Left lung (tissue), 10 donors: ENCODE results near the gene SS18L1. TPM values are rescaled to one million over a fixed set of nuclear protein-coding genes. Genes with fewer than 3 reads are reported as not detected.

Source experiments
- ATAC-seq: fragments of 200-7000 bp; cut with Tn5 transposase; one replicate; pipeline ENCODE4 v1.9.1; 2020; ENCODE audit warnings: moderate library complexity
- DNase-seq, 4 donors: peaks; one replicate each; pipeline ENCODE4 v3.0.0-alpha.2; 2013 to 2020
- H3K27ac ChIP-seq, 2 donors: fragments of 200-600 bp; sonication (generic) in 1 of 2; one replicate each; pipeline versions ENCODE4 v1.5.0 to v1.8.0; 2020 to 2021
- H3K27me3 ChIP-seq, 2 donors: fragments of 200-600 bp; sonication (generic) in 1 of 2; one replicate each; pipeline versions ENCODE4 v1.5.0 to v1.8.0; 2020 to 2021
- H3K36me3 ChIP-seq, 2 donors: fragments of 200-600 bp; sonication (generic) in 1 of 2; one replicate each; pipeline versions ENCODE4 v1.5.0 to v1.8.0; 2020 to 2021
- H3K4me1 ChIP-seq, 2 donors: fragments of 200-600 bp; one replicate each; pipeline ENCODE4 v1.8.0; 2021
- H3K4me3 ChIP-seq, 2 donors: fragments of 200-600 bp; sonication (generic) in 1 of 2; one replicate each; pipeline versions ENCODE4 v1.5.0 to v1.8.0; 2020 to 2021; ENCODE audit warnings: mild to moderate bottlenecking in 1 of 2
- H3K9me3 ChIP-seq, 2 donors: fragments of 200-600 bp; sonication (generic) in 1 of 2; one replicate each; pipeline versions ENCODE4 v1.5.0 to v1.8.0; 2020 to 2021
- intact Hi-C, 2 donors: fragments of 100-400 bp; cut with DNase I; formaldehyde crosslinking; loops; one replicate each; pipeline versions ENCODE4 v1.11.2 to v1.14.2; 2022
- polyA plus RNA-seq, 6 donors: library from polyadenylated mRNA; unstranded; fragments of 120-200 nt; gene quantifications; one replicate each; pipeline ENCODE4 v1.2.1, GENCODE V29; 2013; ENCODE audit not compliant: insufficient read length in 6 of 6
- total RNA-seq, 2 donors: library from RNA; stranded (reverse); fragmentation: NEBNext Ultra II Directional; extraction: Animal tissue kit (Norgen Biotek cat#: 25700); gene quantifications; one replicate each; pipeline ENCODE4 v1.2.1, GENCODE V29; 2021
- TF ChIP-seq, protein P1 (sequence below), 2 donors: fragments of 200-600 bp; sonication (generic) in 1 of 2; IDR thresholded peaks; one replicate each; pipeline versions ENCODE4 v1.5.0 to v1.8.0; 2021; ENCODE audit warnings: antibody characterized with exemption in 2 of 2
- donor health status: DM: no; HTN: yes; CAD: no.
- donor health status: DM: no; HTN: no; CAD: no.

The SS18L1 gene
- total and polyA plus RNA-seq, 8 donors, result 14.6 to 30.0 (median 21.7) TPM

DNA sequence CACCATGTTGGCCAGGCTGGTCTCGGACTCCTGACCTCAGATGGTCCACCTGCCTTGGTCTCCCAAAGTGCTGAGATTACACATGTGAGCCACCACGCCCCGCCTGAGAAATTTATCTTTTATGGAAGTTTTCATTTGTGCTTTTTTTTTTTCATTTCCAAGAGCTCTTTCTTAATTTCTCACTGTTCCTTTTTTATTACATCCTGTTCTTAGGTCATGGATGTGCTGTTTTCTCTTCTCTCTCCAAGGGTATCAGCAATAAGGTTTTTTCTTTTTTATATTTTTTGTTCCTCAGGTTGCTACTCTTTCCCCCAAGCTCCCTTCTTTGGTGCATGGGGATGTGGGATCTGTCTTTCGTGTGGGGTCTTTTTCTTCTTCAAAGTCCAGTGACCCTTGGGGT, 42.5 kb upstream of the SS18L1 start:
- H3K4me3 ChIP-seq, result no peak overlapping the region
- H3K27me3 ChIP-seq, result peaks cover 0 to 35% of the 10 kb centered on the region in 2 donors
- ATAC-seq, result no peak
- TF ChIP-seq, protein P1, sequence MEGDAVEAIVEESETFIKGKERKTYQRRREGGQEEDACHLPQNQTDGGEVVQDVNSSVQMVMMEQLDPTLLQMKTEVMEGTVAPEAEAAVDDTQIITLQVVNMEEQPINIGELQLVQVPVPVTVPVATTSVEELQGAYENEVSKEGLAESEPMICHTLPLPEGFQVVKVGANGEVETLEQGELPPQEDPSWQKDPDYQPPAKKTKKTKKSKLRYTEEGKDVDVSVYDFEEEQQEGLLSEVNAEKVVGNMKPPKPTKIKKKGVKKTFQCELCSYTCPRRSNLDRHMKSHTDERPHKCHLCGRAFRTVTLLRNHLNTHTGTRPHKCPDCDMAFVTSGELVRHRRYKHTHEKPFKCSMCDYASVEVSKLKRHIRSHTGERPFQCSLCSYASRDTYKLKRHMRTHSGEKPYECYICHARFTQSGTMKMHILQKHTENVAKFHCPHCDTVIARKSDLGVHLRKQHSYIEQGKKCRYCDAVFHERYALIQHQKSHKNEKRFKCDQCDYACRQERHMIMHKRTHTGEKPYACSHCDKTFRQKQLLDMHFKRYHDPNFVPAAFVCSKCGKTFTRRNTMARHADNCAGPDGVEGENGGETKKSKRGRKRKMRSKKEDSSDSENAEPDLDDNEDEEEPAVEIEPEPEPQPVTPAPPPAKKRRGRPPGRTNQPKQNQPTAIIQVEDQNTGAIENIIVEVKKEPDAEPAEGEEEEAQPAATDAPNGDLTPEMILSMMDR (IDR thresholded peaks at IDR 0.05), result no peak
- H3K4me1 ChIP-seq, result no peaks in the 10 kb centered on the region
- peaks cover 0 to 37% of the 10 kb centered on the region in 2 donors for H3K9me3 ChIP-seq
- DNase-seq, result no peak
- no peaks in the 10 kb centered on the region for H3K36me3 ChIP-seq
- no peak overlapping the region for H3K27ac ChIP-seq
- intact Hi-C loops, result no loop called here

GRCh38 chr20:62103508-62104233, 39.9 kb upstream of the SS18L1 start:
- Histone ChIP-seq H3K27ac (no peak overlapping the region), H3K36me3 (no peaks in the 10 kb centered on the region), H3K27me3 (peaks cover 0 to 29% of the 10 kb centered on the region in 2 donors), H3K4me3 (no peak overlapping the region), H3K9me3 (peaks cover 0 to 63% of the 10 kb centered on the region in 2 donors), H3K4me1 (no peaks in the 10 kb centered on the region)
- ATAC-seq, result no peak
- peak in 1 of 4 donors; percentile 74 for DNase-seq
- TF ChIP-seq, protein P1 (IDR thresholded peaks at IDR 0.05), result no peak
- intact Hi-C loops, result no loop called here

DNA sequence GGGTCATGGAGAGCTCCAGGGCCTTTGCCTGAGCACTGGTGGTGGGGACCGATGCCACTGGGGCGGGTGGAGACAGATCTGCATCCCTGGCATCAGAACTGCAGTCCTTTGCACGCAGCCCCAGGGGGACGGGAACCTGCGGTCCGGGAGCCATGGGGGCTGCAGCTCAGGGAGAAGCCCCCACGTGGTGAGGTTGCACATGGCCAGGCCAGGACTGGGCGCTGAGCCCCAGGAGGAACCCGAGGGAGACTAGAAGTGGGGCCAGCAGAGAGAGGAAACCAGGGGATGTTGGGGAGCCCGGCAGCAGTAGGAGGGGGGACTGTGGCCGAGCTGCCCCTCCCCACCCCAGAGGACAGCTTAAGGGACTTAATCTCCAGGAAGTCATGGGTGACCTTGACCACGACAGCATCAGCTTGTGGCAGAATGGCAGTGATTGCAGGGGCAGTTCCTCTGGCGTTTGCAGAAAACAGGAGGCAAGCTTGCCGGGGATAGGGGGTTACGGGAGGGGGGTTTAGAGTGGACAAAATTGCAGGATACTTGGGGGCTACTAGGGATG, 39.3 kb upstream of the SS18L1 start:
- TF ChIP-seq, protein P1 (IDR thresholded peaks at IDR 0.05), result no peak
- intact Hi-C loops, result no loop called here
- no peak for DNase-seq
- Histone ChIP-seq H3K9me3 (peaks cover 0 to 69% of the 10 kb centered on the region in 2 donors), H3K4me3 (no peak overlapping the region), H3K27ac (no peak overlapping the region), H3K36me3 (no peaks in the 10 kb centered on the region), H3K27me3 (peaks cover 0 to 29% of the 10 kb centered on the region in 2 donors), H3K4me1 (no peaks in the 10 kb centered on the region)
- ATAC-seq, result no peak

GRCh38 chr20:62104791-62105345, 38.7 kb upstream of the SS18L1 start:
- intact Hi-C loops, result no loop called here
- Histone ChIP-seq H3K9me3 (peaks cover 0 to 73% of the 10 kb centered on the region in 2 donors), H3K4me3 (no peak overlapping the region), H3K4me1 (no peaks in the 10 kb centered on the region), H3K36me3 (no peaks in the 10 kb centered on the region), H3K27ac (no peak overlapping the region), H3K27me3 (peaks cover 0 to 29% of the 10 kb centered on the region in 2 donors)
- ATAC-seq, result no peak
- DNase-seq, result no peak
- TF ChIP-seq, protein P1 (IDR thresholded peaks at IDR 0.05), result no peak

DNA sequence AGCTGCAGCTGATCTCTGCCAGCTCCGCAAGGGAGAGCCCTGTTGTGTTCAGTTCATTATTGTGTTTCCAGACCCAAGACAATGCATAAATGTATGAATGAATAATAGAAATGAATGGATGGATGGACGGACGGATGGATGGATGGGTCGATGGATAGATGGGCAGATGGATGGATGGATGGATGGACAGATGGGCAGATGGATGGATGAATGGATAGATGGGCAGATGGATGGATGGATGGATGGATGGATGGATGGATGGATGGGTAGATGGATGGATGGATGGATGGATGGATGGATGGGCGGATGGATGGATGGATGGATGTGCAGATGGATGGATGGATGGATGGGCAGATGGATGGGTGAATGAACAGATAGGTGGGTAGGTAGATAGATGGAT, 38.0 kb upstream of the SS18L1 start:
- TF ChIP-seq, protein P1 (IDR thresholded peaks at IDR 0.05), result no peak
- H3K4me1 ChIP-seq, result no peaks in the 10 kb centered on the region
- H3K36me3 ChIP-seq, result no peaks in the 10 kb centered on the region
- no peak overlapping the region for H3K27ac ChIP-seq
- DNase-seq, result no peak
- H3K27me3 ChIP-seq, result peaks cover 0 to 29% of the 10 kb centered on the region in 2 donors
- intact Hi-C loops, result no loop called here
- no peak overlapping the region for H3K4me3 ChIP-seq
- peaks cover 0 to 73% of the 10 kb centered on the region in 2 donors for H3K9me3 ChIP-seq
- ATAC-seq, result no peak
